Measurements from ENCODE around the gene CYP3A4. TPM values are rescaled to one million over a fixed set of nuclear protein-coding genes. Genes with fewer than 3 reads are reported as not detected.

The CYP3A4 gene
- total RNA-seq, 1 experiment from 2014 or later: not detected

DNA sequence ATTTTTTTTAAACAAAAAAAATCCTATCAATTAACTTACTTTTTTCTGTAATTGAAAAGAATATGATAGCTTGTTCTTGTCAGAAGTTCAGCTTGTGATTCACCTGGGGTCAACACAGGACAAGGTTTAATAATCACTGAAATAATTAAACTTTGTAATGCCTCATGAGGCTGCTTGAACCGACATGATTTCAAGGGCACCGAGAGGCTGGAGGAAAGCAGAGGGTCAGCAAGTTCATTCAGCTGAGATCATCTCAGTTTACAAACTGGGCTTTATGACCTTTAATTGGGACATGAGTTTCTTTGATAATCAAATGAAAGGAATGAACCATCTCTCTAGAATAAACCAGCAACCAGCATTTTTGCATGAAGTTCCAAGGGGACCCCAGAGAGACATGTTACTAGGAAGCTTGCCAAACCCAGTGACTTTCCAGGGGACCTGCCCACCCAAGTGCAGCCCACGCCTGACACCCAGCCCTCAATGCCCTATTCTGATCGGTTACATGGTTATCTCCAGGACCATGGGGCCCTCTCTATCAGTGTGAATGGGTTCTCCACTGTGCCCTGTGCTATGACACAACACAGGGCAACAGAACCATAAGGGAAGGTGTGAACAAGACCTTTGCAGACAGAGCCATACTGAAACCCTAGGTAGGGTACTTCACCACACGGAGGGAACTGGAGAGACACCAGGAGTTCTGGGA is 7.8 kb upstream of the CYP3A4 start:
- intact Hi-C loops (cut with micrococcal nuclease): no loop called here
- ChIA-PET CTCF (no interaction called here), POLR2A (ENCODE audit: unreplicated experiment) (no interaction called here)
- TF ChIP-seq EZH2phosphoT487 (IDR thresholded peaks at IDR 0.05; ENCODE audit: borderline replicate concordance, low read length): no peak
- no peak for TF ChIP-seq EZH2 (IDR thresholded peaks at IDR 0.05; ENCODE audit: low read length, unreplicated experiment)
- TF ChIP-seq, protein P1, sequence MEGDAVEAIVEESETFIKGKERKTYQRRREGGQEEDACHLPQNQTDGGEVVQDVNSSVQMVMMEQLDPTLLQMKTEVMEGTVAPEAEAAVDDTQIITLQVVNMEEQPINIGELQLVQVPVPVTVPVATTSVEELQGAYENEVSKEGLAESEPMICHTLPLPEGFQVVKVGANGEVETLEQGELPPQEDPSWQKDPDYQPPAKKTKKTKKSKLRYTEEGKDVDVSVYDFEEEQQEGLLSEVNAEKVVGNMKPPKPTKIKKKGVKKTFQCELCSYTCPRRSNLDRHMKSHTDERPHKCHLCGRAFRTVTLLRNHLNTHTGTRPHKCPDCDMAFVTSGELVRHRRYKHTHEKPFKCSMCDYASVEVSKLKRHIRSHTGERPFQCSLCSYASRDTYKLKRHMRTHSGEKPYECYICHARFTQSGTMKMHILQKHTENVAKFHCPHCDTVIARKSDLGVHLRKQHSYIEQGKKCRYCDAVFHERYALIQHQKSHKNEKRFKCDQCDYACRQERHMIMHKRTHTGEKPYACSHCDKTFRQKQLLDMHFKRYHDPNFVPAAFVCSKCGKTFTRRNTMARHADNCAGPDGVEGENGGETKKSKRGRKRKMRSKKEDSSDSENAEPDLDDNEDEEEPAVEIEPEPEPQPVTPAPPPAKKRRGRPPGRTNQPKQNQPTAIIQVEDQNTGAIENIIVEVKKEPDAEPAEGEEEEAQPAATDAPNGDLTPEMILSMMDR (conservative IDR thresholded peaks at IDR 0.05; ENCODE audit: low read depth, low read length): no peak
- no peaks in the 10 kb centered on the region for H3K79me2 ChIP-seq (ENCODE audit: low read length)
- H3K27me3 ChIP-seq (ENCODE audit: low read length): peaks cover 13% of the 10 kb centered on the region
- no peaks in the 10 kb centered on the region for H3K9me3 ChIP-seq (ENCODE audit: low read length)
- BruUV-seq (replicated peaks): no TSS peak
- H3K36me3 ChIP-seq (ENCODE audit: low read depth, low read length): no peaks in the 10 kb centered on the region
- H3F3A ChIP-seq (ENCODE audit: low read length, unreplicated experiment): no peaks in the 10 kb centered on the region
- no peak overlapping the region for H3K4me2 ChIP-seq (ENCODE audit: low read length)
- no peaks in the 10 kb centered on the region for H4K20me1 ChIP-seq (ENCODE audit: low read length)
- H3K9ac ChIP-seq (ENCODE audit: low read length): no peak overlapping the region
- no peaks in the 10 kb centered on the region for H3K9me2 ChIP-seq (replicated peaks; ENCODE audit: low read length)
- no peak overlapping the region for H3K4me3 ChIP-seq (ENCODE audit: low read length)
- H3K27ac ChIP-seq (ENCODE audit: low read length): no peak overlapping the region
- no peak for ATAC-seq
- no peak for DNase-seq
- H3K4me1 ChIP-seq (ENCODE audit: insufficient read depth, low read length): no peaks in the 10 kb centered on the region
- H2AFZ ChIP-seq (ENCODE audit: low read length): no peak overlapping the region

GRCh38 chr7:99791021-99791420 is 7.0 kb upstream of the CYP3A4 start:
- POLR2A ChIA-PET (ENCODE audit: unreplicated experiment): no interaction called here
- BruUV-seq (replicated peaks): no TSS peak
- Histone ChIP-seq H3K4me2 (ENCODE audit: low read length) (no peak overlapping the region), H3F3A (ENCODE audit: low read length, unreplicated experiment) (no peaks in the 10 kb centered on the region), H3K4me1 (ENCODE audit: insufficient read depth, low read length) (no peaks in the 10 kb centered on the region), H3K4me3 (ENCODE audit: low read length) (no peak overlapping the region), H3K27ac (ENCODE audit: low read length) (no peak overlapping the region), H3K9me2 (replicated peaks; ENCODE audit: low read length) (no peaks in the 10 kb centered on the region), H3K27me3 (ENCODE audit: low read length) (peaks cover 13% of the 10 kb centered on the region), H3K9ac (ENCODE audit: low read length) (no peak overlapping the region), H3K79me2 (ENCODE audit: low read length) (no peaks in the 10 kb centered on the region), H4K20me1 (ENCODE audit: low read length) (no peaks in the 10 kb centered on the region), H2AFZ (ENCODE audit: low read length) (no peak overlapping the region), H3K36me3 (ENCODE audit: low read depth, low read length) (no peaks in the 10 kb centered on the region), H3K9me3 (ENCODE audit: low read length) (no peaks in the 10 kb centered on the region)
- no peak for ATAC-seq
- DNase-seq: peak; percentile 23
- intact Hi-C loops (cut with micrococcal nuclease): no loop called here
- CTCF ChIA-PET: no interaction called here
- TF ChIP-seq EZH2phosphoT487 (IDR thresholded peaks at IDR 0.05; ENCODE audit: borderline replicate concordance, low read length) (no peak), EZH2 (IDR thresholded peaks at IDR 0.05; ENCODE audit: low read length, unreplicated experiment) (no peak)
- TF ChIP-seq, protein P1 (conservative IDR thresholded peaks at IDR 0.05; ENCODE audit: low read depth, low read length): no peak

GRCh38 chr7:99790407-99790806 is 6.4 kb upstream of the CYP3A4 start:
- H4K20me1 ChIP-seq (ENCODE audit: low read length): no peaks in the 10 kb centered on the region
- H3K9ac ChIP-seq (ENCODE audit: low read length): no peak overlapping the region
- H3K4me1 ChIP-seq (ENCODE audit: insufficient read depth, low read length): no peaks in the 10 kb centered on the region
- H2AFZ ChIP-seq (ENCODE audit: low read length): no peak overlapping the region
- no peaks in the 10 kb centered on the region for H3K79me2 ChIP-seq (ENCODE audit: low read length)
- intact Hi-C loops (cut with micrococcal nuclease): no loop called here
- no peak overlapping the region for H3K27ac ChIP-seq (ENCODE audit: low read length)
- no peaks in the 10 kb centered on the region for H3K36me3 ChIP-seq (ENCODE audit: low read depth, low read length)
- CTCF ChIA-PET: no interaction called here
- ATAC-seq (no peak), DNase-seq (no peak)
- H3K4me3 ChIP-seq (ENCODE audit: low read length): no peak overlapping the region
- no peaks in the 10 kb centered on the region for H3K9me2 ChIP-seq (replicated peaks; ENCODE audit: low read length)
- H3K9me3 ChIP-seq (ENCODE audit: low read length): no peaks in the 10 kb centered on the region
- H3K4me2 ChIP-seq (ENCODE audit: low read length): no peak overlapping the region
- peaks cover 13% of the 10 kb centered on the region for H3K27me3 ChIP-seq (ENCODE audit: low read length)
- no peaks in the 10 kb centered on the region for H3F3A ChIP-seq (ENCODE audit: low read length, unreplicated experiment)
- no peak for TF ChIP-seq EZH2 (IDR thresholded peaks at IDR 0.05; ENCODE audit: low read length, unreplicated experiment)
- TF ChIP-seq, protein P1 (conservative IDR thresholded peaks at IDR 0.05; ENCODE audit: low read depth, low read length): no peak
- no peak for TF ChIP-seq EZH2phosphoT487 (IDR thresholded peaks at IDR 0.05; ENCODE audit: borderline replicate concordance, low read length)
- POLR2A ChIA-PET (ENCODE audit: unreplicated experiment): no interaction called here
- BruUV-seq (replicated peaks): no TSS peak
